ENCODE results near the gene GPHN.

DNA sequence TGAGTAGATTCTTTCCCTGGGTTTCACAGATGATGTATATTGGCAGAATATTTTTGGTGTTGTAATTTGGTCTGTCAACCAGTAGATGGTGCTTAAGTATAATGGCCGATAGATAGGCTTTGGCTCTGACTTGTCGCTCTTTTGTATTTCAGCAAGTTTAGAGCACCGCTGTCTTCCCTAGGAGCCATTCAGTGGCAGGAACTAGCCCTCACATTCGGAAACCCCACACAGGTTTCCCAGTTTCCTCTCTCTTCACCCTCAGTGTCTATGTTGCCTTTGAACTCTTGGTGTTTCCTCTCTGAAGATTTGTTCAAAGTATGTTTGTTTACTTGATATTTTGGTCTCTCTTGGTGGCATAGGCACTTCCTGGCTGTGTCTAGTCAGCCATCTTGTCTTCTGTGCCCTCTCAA is 102.2 kb downstream of the GPHN start:
- TF ChIP-seq, protein P1, sequence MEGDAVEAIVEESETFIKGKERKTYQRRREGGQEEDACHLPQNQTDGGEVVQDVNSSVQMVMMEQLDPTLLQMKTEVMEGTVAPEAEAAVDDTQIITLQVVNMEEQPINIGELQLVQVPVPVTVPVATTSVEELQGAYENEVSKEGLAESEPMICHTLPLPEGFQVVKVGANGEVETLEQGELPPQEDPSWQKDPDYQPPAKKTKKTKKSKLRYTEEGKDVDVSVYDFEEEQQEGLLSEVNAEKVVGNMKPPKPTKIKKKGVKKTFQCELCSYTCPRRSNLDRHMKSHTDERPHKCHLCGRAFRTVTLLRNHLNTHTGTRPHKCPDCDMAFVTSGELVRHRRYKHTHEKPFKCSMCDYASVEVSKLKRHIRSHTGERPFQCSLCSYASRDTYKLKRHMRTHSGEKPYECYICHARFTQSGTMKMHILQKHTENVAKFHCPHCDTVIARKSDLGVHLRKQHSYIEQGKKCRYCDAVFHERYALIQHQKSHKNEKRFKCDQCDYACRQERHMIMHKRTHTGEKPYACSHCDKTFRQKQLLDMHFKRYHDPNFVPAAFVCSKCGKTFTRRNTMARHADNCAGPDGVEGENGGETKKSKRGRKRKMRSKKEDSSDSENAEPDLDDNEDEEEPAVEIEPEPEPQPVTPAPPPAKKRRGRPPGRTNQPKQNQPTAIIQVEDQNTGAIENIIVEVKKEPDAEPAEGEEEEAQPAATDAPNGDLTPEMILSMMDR (IDR thresholded peaks at IDR 0.05): no peak
- no peak for TF ChIP-seq POLR2A (IDR thresholded peaks at IDR 0.05)
